NCI-H345 (cell line): ENCODE results near the gene CYFIP1.

Source experiments
- DNase-seq: peaks from one replicate; lab custom pipeline; 2025; lab: John Stamatoyannopoulos, UW

Gene CYFIP1

DNA sequence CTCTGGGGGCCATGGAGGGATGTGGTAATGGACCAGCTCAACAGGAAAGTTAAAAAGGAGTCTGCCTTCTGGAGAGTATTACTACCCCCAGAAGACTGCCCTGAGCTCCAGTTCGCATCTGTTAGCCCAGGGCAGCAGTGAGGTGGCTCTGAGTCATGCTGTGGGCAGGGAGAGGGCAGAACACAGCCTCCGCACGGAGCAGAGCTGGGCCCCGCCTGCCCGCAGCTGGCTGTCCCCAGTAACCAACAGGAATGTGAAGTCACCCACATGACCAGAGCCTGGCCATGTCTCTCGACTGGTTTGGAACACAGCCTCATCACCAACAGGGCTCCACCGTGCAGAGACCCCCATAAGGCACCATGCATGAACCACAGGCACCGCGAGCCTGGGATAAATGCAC lies 62.1 kb downstream of the CYFIP1 start:
- no peak for DNase-seq

DNA sequence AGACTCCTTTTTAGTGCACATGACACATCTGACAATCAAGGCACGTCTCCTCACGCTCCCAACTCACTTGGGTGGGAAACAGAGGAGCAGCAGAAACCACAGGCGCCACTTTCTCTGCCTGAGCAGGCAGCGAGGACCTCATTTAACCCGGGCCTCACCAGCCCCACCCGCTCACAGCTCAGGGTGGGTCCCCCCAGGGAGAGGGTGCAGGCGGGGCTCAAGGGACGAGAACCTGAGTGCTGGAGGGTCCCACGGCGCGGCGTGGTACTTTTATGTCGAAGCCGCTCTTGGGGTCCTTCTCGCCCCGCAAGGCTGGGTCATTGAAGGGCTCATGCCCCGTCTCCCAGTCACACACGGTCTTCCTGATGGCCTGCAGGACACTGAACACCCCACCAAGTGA lies 62.6 kb downstream of the CYFIP1 start:
- no peak for DNase-seq

DNA sequence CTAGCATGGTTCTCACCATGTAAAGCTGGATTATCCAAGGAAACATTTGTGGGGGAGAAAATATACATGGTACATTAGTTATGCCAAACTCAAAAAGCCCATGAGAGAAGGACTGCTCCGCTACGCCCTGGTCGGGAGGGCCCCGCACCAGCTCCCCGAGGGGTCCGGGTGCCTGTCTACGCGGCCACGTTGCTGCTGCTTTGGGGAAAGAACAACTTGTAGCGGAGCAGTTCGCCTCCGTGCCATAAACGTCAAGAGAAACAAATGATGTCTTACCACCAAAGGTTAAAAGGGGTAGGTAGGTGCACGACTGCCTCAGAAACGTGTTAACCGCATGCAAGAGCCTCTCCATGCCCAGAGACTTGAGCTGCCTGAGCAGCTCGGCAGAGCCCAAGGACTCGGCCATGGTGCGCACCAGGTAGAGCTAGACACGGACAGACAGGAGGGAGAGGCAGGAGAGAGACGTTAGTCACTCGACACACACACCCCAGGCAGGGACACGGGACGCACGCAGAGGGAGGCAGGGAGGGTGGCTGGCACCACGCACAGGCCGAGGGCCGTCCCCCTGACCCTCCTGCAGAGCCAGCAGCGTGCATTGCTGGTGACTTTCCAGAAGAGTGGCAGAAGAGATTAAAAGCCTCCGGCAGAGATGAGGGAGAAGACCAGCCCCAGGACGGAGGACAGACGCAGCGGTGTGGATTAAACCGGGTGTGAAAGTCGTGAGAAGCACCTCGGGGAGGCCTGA lies 63.4 kb downstream of the CYFIP1 start:
- no peak for DNase-seq

DNA sequence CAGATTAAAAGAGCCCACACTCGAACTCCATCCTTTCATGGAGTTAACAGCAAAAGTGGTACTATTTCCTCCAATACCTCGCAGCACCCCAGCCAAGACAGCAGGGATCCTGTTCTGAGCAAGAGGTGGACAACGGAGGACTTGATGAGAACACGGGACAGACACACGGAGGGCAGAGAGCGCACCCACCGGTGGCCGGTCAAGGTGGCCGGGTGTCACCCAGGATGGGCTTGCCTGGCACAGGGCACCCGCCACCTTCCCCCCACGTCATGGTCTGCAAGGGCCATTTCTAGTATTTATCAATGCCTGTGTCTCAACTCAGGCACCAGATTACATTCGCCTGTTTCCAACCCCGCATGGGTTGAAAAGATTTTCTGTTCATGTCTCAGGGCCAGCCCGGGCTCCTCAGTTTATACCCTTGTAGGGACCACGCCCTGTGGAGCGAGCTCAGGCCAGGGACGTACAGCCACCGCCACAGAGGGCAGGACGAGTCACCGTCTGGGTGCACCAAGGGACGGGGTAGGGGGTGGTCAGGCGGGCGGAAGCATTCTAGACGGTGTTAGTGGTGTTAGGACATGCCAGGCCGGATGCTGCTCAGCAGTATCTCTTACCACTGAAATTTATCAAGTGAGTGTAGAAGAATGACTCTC lies 64.2 kb downstream of the CYFIP1 start:
- DNase-seq, result no peak

DNA sequence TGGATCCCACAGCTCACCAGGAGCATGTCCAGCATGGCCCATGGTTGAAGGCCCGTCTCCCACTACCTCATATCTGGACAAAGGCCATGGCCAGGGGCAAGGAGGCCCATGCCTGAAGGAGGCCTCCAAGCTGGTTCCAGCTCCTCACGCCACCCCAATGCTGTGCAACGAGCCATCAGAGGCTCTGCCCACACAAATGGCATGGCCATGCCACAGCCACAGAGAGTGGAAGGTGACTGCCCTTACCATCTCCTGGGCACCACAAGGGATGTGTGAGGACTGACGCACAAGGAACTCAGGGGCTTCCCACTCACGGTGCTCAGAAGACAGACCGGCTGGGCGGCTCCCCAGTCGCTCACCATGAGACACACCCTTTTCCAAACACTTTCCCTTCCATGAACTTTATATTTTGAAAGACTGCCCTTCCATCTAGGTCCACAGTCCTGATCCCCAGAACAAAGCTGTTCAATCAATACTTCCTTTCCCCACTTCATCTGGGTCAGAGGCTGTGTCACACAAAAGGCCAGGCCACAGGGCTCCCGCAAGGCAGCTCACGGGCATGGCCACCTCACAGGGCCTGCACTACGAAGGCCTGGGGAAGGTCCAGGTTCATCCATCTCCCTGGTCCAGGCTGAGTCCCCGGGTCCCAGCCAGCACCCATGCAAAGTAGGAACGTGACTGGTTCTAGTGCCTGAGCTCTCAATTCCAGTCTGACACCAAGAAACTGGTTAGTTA lies 66.4 kb downstream of the CYFIP1 start:
- DNase-seq, result no peak

DNA sequence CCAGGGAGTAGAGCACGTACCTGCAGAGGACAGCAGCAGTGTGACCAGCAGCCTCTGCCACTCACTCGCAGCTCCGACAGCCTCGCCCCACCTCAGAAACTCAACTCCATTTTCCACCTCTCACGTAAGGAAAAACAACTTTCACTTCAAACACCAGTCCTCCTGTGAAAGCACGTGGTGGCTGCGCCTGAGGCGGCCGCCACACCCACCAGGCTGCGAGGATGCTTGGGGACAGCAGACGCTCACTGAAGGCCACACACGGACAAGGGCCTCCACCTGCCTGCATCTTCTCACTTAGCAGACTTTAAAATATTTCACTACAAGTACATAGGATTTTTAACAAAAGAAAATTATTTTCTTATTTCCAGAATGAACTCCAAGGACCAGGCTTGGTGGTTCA lies 67.9 kb downstream of the CYFIP1 start:
- DNase-seq, result no peak

DNA sequence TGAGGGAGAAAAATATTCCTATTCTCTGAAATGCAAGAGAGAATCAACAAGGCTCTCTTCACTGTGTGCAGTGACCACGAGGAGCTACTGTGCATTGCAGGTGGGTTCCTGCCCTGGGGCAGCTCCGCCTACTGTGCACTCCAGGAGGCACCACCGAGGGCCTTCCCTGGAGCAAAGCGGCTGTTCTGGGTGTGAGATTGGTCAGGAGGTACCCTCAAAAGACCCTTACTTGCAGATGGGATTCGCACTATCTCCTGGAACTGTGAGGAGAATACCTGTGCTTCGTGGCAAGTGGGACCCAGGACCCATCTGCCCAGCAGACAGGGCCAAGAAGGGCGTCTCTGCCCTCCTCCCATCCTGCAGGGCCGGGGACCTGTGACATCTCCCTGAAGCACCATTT lies 68.9 kb downstream of the CYFIP1 start:
- DNase-seq, result no peak

DNA sequence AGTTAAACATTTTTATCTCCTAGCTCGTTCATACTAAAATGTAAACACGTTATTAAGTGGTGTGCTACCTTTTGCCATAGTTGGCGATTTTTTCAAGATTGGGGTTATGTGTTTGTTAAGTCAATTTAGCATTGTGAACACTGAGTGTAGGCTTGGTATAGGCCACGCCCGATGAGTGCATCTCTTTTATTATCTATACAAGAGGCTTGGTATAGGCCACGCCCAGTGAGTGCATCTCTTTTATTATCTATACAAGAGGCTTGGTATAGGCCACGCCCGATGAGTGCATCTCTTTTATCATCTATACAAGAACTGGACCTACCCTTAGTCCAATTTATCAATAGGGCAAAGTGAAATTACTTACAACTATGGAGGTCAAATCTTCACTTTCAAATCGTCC lies 71.3 kb downstream of the CYFIP1 start:
- DNase-seq, result no peak

DNA sequence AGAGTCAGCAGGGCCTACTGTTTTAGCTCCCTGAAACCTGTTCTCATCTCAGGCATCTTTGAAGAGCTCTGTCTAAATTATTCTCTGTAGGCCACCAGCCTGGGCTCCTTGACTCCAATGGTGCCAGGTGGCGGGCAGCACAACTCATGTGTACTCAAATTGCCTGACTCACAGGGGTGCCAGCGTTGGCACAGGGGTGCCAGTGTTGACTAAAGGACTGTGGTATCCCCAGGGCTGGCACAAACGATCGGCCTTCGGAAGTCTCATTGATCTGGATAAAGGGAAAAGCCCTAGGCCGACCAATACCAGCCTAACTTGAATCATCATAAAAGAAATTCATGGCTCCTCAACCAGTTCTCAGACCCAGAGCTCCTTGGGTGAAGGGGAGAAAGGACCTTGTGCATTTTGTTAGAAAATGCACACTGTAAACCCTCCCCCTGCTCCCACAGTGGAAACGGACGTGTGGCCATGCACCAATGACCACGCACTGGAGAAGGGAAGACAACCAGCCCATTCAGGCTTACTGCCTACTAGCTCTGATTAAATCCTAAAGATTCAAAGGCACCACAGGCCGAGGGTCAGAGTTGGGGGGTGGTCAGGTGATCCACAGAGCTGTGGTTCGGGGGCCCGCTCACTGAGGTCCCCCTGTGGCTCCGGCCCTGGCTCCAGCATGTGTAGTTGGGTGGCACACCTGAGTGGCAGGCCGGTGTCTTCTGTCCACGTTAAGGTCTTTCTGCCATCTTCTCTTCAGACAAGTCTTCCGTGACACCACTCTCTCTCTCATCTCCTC lies 72.8 kb downstream of the CYFIP1 start:
- DNase-seq, result no peak

DNA sequence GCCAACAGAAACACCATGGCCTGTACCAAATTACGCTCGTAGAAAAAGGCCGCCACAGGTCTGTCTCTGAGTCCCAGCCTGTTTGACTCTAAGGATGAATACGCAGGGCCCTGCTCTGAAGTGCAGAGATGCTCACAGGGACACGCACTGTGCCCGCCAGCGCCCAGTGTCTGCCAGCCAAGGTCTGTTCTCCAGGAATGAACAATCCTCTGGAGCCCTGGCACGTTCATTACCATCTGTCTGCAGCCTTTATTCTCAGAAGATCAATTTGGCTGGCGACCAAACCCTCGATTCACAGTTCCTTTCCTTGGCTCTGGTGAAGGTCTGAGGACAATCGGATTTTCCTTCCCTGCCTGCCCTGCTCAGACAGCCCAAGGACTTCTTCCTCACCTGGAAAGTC lies 75.4 kb downstream of the CYFIP1 start:
- DNase-seq, result peak; percentile 50

DNA sequence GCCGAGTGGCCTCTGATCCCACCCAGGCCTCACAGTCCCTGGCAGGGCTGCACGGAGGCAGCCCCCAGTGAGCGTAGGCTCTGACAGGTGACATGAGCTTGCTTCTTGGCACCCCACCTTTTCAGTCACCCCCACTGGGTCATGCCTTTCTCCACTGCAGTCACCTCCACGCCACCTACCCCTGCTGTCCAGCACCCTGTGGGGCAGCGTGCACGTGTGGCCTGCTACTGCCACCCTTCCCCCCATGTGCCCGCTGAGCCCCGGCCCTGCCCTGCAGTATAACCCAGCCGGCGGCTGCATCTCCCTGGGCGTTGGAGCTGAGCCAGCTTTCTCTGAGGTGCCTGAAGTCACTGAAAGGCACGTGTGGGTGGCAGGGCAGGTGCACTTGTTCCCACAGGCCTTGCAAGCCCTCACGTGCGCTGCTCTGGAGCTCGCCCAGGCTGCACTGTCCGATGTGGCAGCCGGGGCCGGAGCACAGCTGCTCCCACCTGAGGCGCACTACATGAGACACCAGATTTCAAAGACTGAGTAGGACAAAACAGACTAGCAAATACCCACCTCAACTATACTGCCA lies 76.1 kb downstream of the CYFIP1 start:
- DNase-seq, result peak; percentile 88

DNA sequence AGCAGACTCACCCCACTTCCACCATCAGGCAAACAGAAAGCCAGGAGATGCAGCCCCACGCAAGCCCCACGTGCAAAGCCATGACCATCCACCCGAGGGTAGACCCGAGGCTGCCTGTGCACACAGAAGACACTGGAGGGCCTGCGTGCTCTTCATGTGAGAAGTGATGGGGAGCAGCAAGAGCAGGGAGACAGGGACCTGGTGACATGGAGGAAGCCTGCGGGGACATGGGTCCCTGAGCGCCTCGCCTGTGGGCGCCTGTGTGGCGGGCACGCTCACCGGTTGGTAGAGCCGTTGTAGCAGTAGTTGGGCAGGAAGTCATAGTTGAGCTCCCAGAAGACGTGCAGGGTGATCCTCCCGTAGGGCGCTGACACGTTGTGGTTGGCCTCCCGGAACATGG lies 76.7 kb downstream of the CYFIP1 start:
- no peak for DNase-seq

DNA sequence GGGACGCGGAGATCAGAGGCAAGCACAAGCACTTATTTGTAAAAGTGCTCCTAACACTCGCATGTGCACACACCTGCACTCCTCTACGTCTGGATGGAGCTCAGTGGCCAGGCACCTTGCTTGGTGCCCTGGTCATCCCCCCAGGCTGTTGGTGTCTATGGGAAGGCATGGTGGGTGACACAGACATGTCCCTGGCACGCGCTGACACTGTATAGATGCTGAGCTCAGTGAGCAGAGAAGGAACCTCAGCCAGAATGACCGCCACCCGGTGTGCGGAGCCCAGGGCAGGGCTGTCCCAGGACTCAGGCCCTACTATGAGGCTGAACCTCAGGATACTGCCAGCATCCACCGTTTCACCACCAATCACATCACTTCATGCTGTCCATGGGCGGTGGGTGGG lies 77.2 kb downstream of the CYFIP1 start:
- no peak for DNase-seq

DNA sequence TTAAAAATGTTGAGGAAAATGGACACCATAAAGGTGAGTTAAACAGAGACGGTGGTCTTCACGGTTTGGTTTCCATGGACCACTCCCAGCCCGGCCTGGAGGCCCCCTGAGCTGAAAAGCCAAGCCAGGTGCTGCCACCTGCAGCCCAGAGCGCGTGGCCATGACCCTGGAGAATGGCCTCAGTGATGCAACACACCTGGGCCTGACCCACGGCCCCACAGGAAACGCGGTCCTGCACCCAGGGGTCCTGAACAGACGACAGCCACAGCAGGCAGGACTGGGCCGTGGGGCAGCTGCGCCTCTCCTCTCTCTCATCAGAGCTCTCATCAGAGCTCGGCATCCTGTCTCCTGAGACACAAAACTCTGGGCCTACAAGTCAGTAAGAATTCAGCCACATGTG lies 77.6 kb downstream of the CYFIP1 start:
- no peak for DNase-seq

DNA sequence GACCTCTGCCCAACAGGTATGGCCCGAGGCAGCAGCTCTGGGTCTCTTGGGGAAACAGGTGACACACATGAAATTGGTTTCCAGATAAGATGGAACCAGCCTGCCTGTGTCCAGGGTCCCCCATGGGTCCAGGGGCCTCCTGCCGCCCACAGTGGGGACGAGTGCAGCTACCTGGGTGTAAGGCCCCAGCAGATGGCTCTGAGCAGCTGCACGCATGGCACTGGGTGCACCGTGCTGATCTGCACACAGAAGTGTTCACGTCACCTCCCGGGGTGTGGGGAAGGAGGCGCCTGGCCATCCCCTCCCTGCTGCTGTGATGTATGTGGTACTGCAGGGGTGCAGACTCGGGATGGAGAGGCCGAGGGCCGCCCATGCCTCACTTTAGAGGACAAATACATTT lies 78.1 kb downstream of the CYFIP1 start:
- DNase-seq, result no peak

DNA sequence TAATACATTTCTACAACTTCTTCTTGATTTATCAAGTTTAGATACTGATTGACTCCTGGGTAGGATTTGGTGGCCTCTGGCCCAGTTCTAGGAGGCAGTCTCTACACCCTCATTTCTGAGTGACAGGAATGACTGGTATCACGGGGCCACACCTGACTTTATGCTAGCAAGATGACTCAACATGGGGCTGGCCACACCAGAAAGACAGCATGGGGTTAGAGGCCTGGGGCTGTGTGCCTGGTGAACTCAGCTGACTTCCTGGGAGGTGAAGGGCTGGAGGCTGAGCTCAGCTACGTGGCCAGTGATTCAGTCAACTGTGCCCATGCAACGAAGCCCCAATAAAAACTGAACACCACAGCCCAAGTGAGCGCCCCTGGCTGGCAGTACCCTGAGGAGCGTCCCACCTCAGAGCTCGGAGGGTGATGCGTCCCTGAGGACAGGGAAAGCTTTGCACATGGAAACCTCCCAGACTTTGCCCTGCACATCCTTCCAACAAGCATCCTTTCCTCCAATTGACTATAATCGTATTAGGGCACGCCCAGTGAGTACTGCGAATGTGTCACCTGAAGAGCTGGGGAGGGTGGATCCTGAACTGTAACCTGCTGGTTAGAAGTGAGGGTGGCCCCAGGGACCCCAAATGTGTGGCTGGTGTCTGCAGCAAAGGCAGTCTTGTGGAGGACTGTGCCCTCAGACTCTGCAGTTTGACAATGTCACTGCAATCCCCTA lies 84.5 kb downstream of the CYFIP1 start:
- no peak for DNase-seq

DNA sequence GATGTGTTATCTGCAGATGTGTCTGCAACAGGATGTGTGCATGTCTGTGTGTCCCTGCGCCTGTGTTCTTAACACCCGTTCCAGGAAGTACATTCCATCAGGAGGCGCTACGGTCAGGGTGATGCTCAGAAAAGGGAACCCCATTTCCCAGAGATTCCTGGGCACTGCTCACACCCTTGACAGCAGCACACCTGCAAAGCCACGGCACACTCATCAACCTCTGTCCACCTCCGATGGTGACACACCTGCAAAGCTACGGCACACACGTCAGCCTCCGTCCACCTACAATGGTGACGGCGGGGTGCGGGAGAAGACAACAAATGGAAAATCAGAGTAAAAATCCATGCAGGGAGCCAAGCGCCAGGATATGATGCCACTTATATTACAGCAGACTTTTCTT lies 86.3 kb downstream of the CYFIP1 start:
- no peak for DNase-seq

DNA sequence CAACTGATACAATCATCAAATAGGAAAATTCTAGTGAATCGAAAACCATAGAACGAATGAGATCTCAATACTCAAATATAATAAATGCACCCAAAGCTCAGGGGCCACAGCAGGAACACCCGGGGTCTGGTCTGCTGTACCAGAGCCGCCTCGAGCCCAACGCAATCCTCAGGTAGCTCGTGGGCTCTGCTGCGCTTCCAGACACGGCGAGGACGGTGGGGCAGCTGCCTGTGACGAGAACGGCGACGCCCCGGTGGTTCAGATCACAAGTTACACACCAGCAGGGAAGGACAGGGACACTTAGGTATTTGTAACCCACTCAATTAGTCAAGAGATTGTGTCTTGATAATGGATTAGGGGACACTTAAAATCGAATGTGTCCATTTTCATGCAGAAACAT lies 87.1 kb downstream of the CYFIP1 start:
- no peak for DNase-seq

DNA sequence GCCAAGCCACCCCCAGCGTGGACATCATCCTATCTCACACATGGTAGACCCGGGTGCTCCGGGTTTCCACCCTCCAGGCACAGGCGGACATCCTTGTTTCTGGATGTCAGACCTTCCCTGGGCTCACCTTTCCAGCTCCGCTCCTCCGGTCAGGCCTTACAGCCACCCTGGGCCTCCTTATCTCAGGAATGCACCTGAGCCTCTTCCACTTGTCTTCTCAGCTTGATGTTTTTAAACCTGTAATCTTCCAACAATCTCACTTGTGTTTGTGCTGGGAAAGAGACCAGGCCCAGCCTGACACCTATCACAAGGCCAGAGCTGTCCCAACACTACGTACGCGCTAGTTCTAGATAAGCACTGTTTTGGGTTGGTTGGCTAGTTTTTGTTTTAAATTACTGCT lies 87.8 kb downstream of the CYFIP1 start:
- no peak for DNase-seq

DNA sequence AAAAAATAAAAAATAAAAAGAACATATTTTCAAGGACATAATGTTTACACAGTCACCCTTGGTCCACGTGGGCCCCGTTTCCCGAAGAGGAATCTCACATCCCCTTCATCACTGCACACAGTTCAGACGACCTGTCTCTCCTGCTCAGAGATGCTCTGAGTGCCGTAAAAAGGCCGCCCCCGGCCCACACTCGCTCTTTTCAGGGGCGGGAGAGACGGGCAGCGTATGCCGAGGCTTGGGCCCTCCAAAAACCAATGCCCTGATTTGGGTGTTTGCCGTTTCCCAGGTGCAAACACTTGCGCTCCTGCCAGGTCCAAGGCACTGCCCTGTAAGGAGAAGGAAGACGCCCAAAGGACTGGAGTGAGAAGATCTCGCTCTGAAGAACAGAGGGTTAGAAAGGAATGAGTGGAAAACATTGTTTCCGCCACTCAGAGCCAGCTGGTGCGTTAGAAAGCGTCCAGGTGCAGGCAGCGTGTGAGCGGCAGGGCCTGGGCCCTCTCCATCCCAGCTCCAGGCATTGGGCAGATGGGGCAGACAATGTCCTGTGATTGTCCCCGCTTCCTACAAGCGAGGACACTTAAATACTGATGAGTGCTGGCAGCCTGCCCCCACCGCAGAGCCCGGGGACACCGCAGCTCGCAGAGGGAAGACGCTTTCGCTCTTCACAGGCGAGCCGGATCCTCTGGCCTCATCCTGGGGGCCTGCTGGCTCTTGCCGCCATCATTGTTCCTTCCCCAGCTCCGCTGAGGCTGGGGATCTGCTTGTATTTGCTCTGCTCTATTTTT lies 88.5 kb downstream of the CYFIP1 start:
- no peak for DNase-seq

DNA sequence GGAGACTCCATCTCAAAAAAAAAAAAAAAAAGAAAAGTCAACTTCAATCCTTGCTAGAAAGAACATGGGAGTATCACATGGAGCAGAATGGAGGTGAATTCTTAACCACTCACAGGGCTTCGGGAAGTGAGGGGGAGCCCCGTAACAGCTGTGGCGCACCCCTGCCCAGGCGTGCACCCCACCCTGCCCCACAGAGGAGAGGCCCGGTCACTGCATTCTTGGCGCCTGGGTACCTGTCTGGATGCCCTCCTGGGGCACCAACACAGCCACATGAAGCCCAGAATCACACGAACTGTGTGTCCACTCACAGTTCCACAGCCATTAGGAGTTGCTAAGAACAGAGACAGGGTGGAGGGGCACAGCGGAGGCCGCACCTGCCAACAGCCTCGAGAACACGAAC lies 89.9 kb downstream of the CYFIP1 start:
- DNase-seq, result no peak
